LHCN-M2 (cell line): ENCODE measurements around the gene PTPRN2. TPM values are rescaled to one million over a fixed set of nuclear protein-coding genes. Genes with fewer than 3 reads are reported as not detected.
"Not testable (repeated sequence)": the region's sequence is repeated elsewhere in the genome, so short reads cannot be mapped to it uniquely, and the experiment has no call there.

Experiments used
- DNase-seq: peaks from one replicate; pipeline ENCODE4 v3.0.0-alpha.2; 2012; ENCODE audit warnings: low read depth
- total RNA-seq: library from RNA; depleted of rRNA; stranded (reverse); fragments of >200 nt; gene quantifications from 2 replicates; pipeline ENCODE4 v1.2.3, GENCODE V29; 2014

PTPRN2 gene
- total RNA-seq, 1 experiment from 2014 or later: 0.11 TPM

GRCh38 chr7:158389514-158390425 is 197.9 kb downstream of the PTPRN2 start:
- no peak for DNase-seq

DNA sequence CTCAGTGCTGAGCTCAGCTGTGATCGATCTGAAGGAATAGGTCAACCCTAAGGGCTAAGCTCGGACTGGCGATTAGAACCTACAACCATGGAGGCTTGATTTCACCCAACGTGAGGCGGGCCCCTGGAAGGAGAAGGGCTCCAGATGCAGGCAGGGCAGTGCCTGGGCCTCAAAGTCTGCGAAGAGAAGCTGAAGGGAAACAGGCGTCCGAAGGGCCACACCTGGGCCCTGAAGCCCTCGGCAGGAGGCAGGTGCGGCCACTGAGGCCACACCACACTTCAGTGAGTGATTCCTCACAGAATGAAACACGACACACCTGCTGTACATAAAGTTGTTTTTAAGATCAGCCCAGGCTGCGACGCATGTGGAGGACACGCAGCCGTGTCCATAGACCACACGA is 198.7 kb downstream of the PTPRN2 start:
- no peak for DNase-seq

GRCh38 chr7:158388072-158388471 is 199.6 kb downstream of the PTPRN2 start:
- DNase-seq: no peak

- DNase-seq: no peak
Observed at GRCh38 chr7:158387546-158387891, 200.1 kb downstream of the PTPRN2 start.

DNA sequence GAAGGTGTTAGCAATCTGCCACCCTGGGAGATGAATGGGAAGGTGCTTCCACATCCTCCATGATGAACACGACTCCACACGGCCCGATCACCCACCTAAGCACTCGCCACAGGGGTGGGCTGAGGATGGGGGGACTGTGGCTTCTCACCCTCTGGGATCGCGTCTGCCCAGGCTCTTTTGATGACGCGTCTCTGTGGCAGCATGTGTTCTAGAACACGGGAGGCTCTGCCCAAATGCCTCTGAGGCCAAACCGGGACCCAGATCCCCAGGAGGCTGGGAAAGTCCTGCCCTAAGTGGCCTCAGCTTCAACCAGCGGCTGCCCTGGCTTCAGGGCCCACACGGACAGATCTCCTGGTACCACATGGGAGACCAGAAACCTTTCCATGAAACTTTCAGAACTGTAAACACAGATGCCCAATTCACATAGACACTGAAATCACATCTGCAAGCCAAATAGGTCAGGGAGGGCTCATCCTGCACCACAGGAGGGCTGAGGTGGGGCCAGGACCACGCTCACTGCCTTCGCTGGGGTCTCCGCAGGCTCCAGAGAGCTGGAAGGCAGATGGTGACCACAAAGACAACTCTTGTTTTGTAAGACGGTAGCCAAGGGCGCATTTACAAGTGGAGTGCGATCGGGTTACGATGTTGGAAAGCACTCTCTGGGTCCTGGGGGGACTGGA is 200.6 kb downstream of the PTPRN2 start:
- DNase-seq: no peak

- no peak for DNase-seq
Observed at GRCh38 chr7:158386355-158386618, 201.3 kb downstream of the PTPRN2 start.

- not testable (repeated sequence) for DNase-seq
Observed at GRCh38 chr7:158385496-158386354, 201.9 kb downstream of the PTPRN2 start.

GRCh38 chr7:158384746-158385145 is 202.9 kb downstream of the PTPRN2 start:
- no peak for DNase-seq

DNA sequence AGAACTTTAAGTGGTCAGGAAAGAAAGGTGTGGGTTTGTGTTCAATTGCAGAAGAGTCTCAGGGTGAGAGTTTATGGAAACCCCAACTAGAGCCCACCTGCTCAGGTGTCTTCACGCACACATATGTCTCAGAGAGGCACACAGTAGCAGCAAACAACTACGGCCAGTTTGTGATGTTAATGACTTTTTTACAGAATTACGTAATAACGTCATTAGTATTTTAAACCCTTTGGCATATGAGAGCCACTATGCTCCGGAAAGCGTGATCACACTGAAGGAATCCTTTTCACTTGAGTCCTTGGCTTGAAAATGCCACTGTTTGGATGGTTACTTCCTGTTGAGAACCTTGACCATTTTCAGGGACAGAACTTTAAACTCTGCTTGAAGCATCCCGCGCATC is 204.0 kb downstream of the PTPRN2 start:
- DNase-seq: no peak

DNA sequence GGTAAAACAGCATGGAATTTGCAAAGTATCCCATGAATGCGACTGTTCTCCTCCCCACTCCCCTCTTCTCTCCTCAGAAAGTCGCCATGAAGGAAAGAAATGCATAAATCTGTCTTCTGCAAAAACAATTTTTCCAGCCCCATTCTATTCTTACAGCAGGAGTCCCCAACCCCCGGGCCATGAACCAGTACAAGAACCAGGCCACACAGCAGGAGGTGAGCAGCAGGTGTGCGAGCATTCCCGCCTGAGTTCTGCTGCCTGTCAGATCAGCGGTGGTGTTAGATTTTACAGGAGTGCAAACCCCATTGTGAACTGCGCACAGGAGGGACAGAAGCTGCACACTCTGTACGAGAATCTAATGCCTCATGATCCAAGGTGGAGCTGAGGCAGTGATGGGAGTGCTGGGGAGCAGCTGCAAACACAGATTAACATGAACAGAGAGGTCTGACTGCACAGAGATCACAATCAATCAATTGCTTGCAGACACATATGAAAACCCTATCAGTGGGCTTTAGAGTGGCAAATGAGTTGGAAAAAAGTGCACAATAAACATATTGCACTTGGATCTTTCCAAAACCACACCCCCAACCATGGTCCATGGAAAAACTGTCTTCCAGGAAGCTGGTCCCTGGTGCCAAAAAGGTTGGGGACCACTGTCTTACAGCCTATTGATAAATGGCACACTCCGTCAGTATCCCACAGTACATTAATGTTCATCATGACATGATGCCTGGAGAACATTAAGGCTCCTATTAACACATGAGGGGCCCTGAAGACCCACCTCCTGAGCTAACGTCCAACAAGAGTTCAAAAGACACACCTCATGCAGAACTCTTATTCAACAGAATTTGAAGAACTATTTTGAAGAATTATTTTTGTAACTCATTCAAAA is 205.0 kb downstream of the PTPRN2 start:
- no peak for DNase-seq

DNA sequence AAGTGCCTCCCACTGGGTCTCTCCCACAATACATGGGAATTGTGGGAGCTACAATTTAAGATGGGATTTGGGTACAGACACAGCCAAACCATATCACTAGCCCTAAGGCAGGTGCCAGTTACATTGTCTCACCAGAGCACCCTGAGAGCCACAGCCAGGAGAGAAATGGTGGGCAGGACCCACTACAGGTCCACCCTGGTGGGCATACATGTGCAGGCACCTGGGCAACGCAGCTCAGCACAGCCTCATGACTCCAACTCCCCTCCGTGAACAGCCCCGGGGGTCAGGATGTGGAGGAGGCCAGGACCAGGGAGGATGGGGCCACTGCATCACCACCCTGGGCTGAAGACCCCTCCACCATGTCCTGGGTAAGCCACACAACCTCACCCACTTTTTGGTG is 205.7 kb downstream of the PTPRN2 start:
- DNase-seq: no peak

GRCh38 chr7:158378978-158379377 is 208.6 kb downstream of the PTPRN2 start:
- DNase-seq: no peak

- DNase-seq: no peak
Observed at GRCh38 chr7:158377800-158378623, 209.6 kb downstream of the PTPRN2 start.

GRCh38 chr7:158376839-158377186 is 210.8 kb downstream of the PTPRN2 start:
- not testable (repeated sequence) for DNase-seq

GRCh38 chr7:158376146-158376838 is 211.3 kb downstream of the PTPRN2 start:
- not testable (repeated sequence) for DNase-seq

GRCh38 chr7:158375034-158375433 is 212.6 kb downstream of the PTPRN2 start:
- DNase-seq: no peak

GRCh38 chr7:158374586-158374985 is 213.0 kb downstream of the PTPRN2 start:
- DNase-seq: no peak

DNA sequence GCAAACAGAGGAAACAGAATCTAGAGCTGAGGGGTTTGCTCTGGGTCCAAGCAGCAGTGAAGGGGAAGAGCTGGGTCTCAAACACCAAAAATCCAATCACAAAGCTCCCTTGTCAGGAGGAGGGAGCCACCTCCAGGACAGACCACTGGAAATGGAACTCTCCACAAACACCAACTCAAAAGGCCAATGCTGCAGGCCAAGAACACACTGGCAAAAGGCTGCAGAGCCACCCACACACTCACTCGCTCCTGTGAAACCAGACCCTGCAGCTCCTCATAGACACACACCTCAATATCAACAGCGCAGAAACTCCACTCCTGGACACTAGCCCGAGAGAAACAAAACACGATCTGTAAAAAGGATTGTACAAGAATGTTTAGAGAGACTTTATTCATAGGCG is 213.5 kb downstream of the PTPRN2 start:
- DNase-seq: no peak

- no peak for DNase-seq
Observed at GRCh38 chr7:158373476-158374133, 214.0 kb downstream of the PTPRN2 start.
